Keratinocyte (primary cell): ENCODE data around the gene DENND5B. TPM values are rescaled to one million over a fixed set of nuclear protein-coding genes. Genes with fewer than 3 reads are reported as not detected.

ENCODE experiments used
- DNase-seq: peaks from one replicate; pipeline ENCODE4 v3.0.0-alpha.2; 2011; ENCODE audit warnings: low read depth, missing footprints, low spot score
- FAIRE-seq: peaks from 2 replicates; lab custom pipeline; 2011; peaks lifted over from hg19 to GRCh38; lab: Jason Lieb, UNC
- H2AFZ ChIP-seq: 2 replicates; pipeline ENCODE4 v1.6.0; 2012; ENCODE audit warnings: low read length, control low read depth, inconsistent platforms; ENCODE audit not compliant: control insufficient read depth
- H3K27ac ChIP-seq: 2 replicates; pipeline ENCODE4 v1.5.1; 2011; ENCODE audit warnings: low read length; ENCODE audit not compliant: control insufficient read depth, insufficient read depth
- H3K27me3 ChIP-seq: 3 replicates; pipeline ENCODE4 v1.6.0; 2011; ENCODE audit warnings: low read length; ENCODE audit not compliant: control insufficient read depth, insufficient read depth; ENCODE audit errors: extremely low read depth
- H3K36me3 ChIP-seq, 2 experiments: 2 replicates in 1 of 2; 3 replicates in 1 of 2; pipeline ENCODE4 v1.5.1; 2011; ENCODE audit warnings: low read length in 2 of 2, mild to moderate bottlenecking in 1 of 2; ENCODE audit not compliant: control insufficient read depth in 2 of 2, insufficient read depth in 2 of 2; ENCODE audit errors: extremely low read depth in 1 of 2
- H3K4me1 ChIP-seq: 3 replicates; pipeline ENCODE4 v1.5.1; 2011; ENCODE audit warnings: low read length; ENCODE audit not compliant: control insufficient read depth, insufficient read depth; ENCODE audit errors: extremely low read depth
- H3K4me2 ChIP-seq: 3 replicates; pipeline ENCODE4 v1.6.0; 2011; ENCODE audit warnings: low read depth, low read length; ENCODE audit not compliant: control insufficient read depth, insufficient read depth; ENCODE audit errors: extremely low read depth
- H3K4me3 ChIP-seq, 3 experiments: fragments of 200-600 bp in 1 of 3; sonication (generic) in 1 of 3; 2 replicates in 2 of 3; 3 replicates in 1 of 3; pipeline ENCODE4 v1.5.1; 2011 to 2016; ENCODE audit warnings: low read length in 3 of 3, mild to moderate bottlenecking in 3 of 3, control low read depth in 2 of 3, inconsistent platforms in 1 of 3, low read depth in 1 of 3, mixed read lengths in 1 of 3, mixed run types in 1 of 3, moderate library complexity in 1 of 3; ENCODE audit not compliant: control insufficient read depth in 2 of 3, insufficient read depth in 2 of 3; ENCODE audit errors: extremely low read depth in 1 of 3
- H3K79me2 ChIP-seq: 2 replicates; pipeline ENCODE4 v1.6.0; 2012; ENCODE audit warnings: low read length; ENCODE audit not compliant: control insufficient read depth, insufficient read depth
- H3K9ac ChIP-seq: 3 replicates; pipeline ENCODE4 v1.6.0; 2011; ENCODE audit warnings: low read length; ENCODE audit not compliant: control insufficient read depth, insufficient read depth; ENCODE audit errors: extremely low read depth
- H3K9me1 ChIP-seq: 3 replicates; pipeline ENCODE4 v1.6.0; 2011; ENCODE audit warnings: low read length; ENCODE audit not compliant: control insufficient read depth, insufficient read depth; ENCODE audit errors: extremely low read depth
- H3K9me3 ChIP-seq: 2 replicates; pipeline ENCODE4 v1.5.1; 2012; ENCODE audit warnings: low read depth, low read length; ENCODE audit not compliant: control insufficient read depth
- H4K20me1 ChIP-seq: 3 replicates; pipeline ENCODE4 v1.6.0; 2011; ENCODE audit warnings: low read length; ENCODE audit not compliant: control insufficient read depth, insufficient read depth; ENCODE audit errors: extremely low read depth
- CTCF ChIP-seq, 3 experiments: IDR thresholded peaks in 1 of 3; conservative IDR thresholded peaks in 1 of 3; optimal IDR thresholded peaks in 1 of 3; 2 replicates in 2 of 3; 3 replicates in 1 of 3; pipeline versions ENCODE3 to v1.5.1; 2011; ENCODE audit warnings: low read length in 3 of 3, mild to moderate bottlenecking in 3 of 3, moderate library complexity in 2 of 3, control low read depth in 1 of 3, inconsistent platforms in 1 of 3; ENCODE audit not compliant: insufficient read depth in 2 of 3; ENCODE audit errors: extremely low read depth in 1 of 3
- EZH2 ChIP-seq: IDR thresholded peaks from one replicate; pipeline ENCODE4 v1.6.1; 2012; ENCODE audit warnings: inconsistent platforms, mild to moderate bottlenecking, low read length, moderate library complexity
- dilution Hi-C: fragments of 300-500 bp; cut with MboI; formaldehyde crosslinking; loops from one replicate; pipeline ENCODE4 v1.7.0; 2020; ENCODE audit warnings: low sequenced_read_pairs; ENCODE audit not compliant: extremely low pct_ligation_motif_present
- polyA plus RNA-seq, 5 experiments: library from polyadenylated mRNA; depleted of rRNA in 3 of 5; stranded (reverse) in 3 of 5; stranded (forward) in 1 of 5; unstranded in 1 of 5; fragments of >200 nt; gene quantifications; 1 replicate in 1 of 5; 2 replicates in 3 of 5; 3 replicates in 1 of 5; pipeline versions ENCODE4 v1.2.1 to v1.2.3, GENCODE V29; 2011 to 2012; ENCODE audit warnings: missing spikeins in 2 of 5, low read depth in 1 of 5, low replicate concordance in 1 of 5

Gene DENND5B
- polyA plus RNA-seq, 1 donor (not counting 4 experiments of a cell fraction or from before 2014, with no cell fraction given) = 4.7 TPM

GRCh38 chr12:31514912-31515311, 76.0 kb downstream of the DENND5B start:
- Histone ChIP-seq H3K9me3 (no peaks in the 10 kb centered on the region), H2AFZ (no peak overlapping the region), H3K9me1 (no peaks in the 10 kb centered on the region), H4K20me1 (no peaks in the 10 kb centered on the region), H3K4me1 (peaks cover 28% of the 10 kb centered on the region), H3K4me2 (no peak overlapping the region), H3K27me3 (no peaks in the 10 kb centered on the region), H3K4me3 (no peak overlapping the region), H3K9ac (no peak overlapping the region), H3K27ac (no peak overlapping the region), H3K36me3 (no peaks in the 10 kb centered on the region), H3K79me2 (no peaks in the 10 kb centered on the region)
- dilution Hi-C loops = no loop called here
- DNase-seq = no peak
- FAIRE-seq = no peak
- no peak for TF ChIP-seq CTCF (optimal IDR thresholded peaks at IDR 0.05 in 1 of 3, IDR thresholded peaks at IDR 0.05 in 1 of 3, conservative IDR thresholded peaks at IDR 0.05 in 1 of 3; ENCODE audit: extremely low read depth in 1 of 3, insufficient read depth in 2 of 3, low read length in 3 of 3)
- TF ChIP-seq EZH2 = no peak

- no peak for TF ChIP-seq CTCF (optimal IDR thresholded peaks at IDR 0.05 in 1 of 3, IDR thresholded peaks at IDR 0.05 in 1 of 3, conservative IDR thresholded peaks at IDR 0.05 in 1 of 3; ENCODE audit: extremely low read depth in 1 of 3, insufficient read depth in 2 of 3, low read length in 3 of 3)
- TF ChIP-seq EZH2 = no peak
- H3K4me3 ChIP-seq = no peak overlapping the region
- no peaks in the 10 kb centered on the region for H3K9me1 ChIP-seq
- no peak overlapping the region for H3K27ac ChIP-seq
- H3K4me1 ChIP-seq = peaks cover 23% of the 10 kb centered on the region
- no peaks in the 10 kb centered on the region for H3K79me2 ChIP-seq
- DNase-seq (no peak), FAIRE-seq (no peak)
- H3K9me3 ChIP-seq = no peaks in the 10 kb centered on the region
- no peak overlapping the region for H2AFZ ChIP-seq
- H3K9ac ChIP-seq = no peak overlapping the region
- H3K36me3 ChIP-seq = no peaks in the 10 kb centered on the region
- no peaks in the 10 kb centered on the region for H3K27me3 ChIP-seq
- dilution Hi-C loops = no loop called here
- H3K4me2 ChIP-seq = no peak overlapping the region
- H4K20me1 ChIP-seq = no peaks in the 10 kb centered on the region
These were observed 80.9 kb downstream of the DENND5B start for GRCh38 chr12:31510034-31510433.
